Activated T-cell treated with anti-CD3 and anti-CD28 coated beads, Interleukin-2, amount 50 U/mL, for 72 hours (primary cell): Measurements from ENCODE around the gene SCGB1C1. TPM values are rescaled to one million over a fixed set of nuclear protein-coding genes. Genes with fewer than 3 reads are reported as not detected.

Experiments used
- ATAC-seq, 2 donors: fragments of 150-1000 bp; cut with Tn5 transposase; replicated peaks in 1 of 2; 2 replicates each; pipeline ENCODE4 v1.10.0; 2021; ENCODE audit warnings: moderate library complexity in 2 of 2, mild to moderate bottlenecking in 1 of 2
- DNase-seq, 2 donors: peaks; one replicate each; pipeline ENCODE4 v3.0.0; 2021 to 2022; ENCODE audit warnings: mixed read lengths in 1 of 2
- H3K27ac Mint-ChIP-seq: one replicate; pipeline ENCODE4 v1.8.0; 2022; ENCODE audit warnings: mild to moderate bottlenecking, moderate library complexity, mixed read lengths
- H3K27me3 Mint-ChIP-seq: one replicate; pipeline ENCODE4 v1.8.0; 2022; ENCODE audit warnings: low read depth, mixed read lengths
- H3K36me3 Mint-ChIP-seq, 2 donors: one replicate each; pipeline ENCODE4 v1.8.0; 2022; ENCODE audit warnings: mixed read lengths in 2 of 2, mild to moderate bottlenecking in 1 of 2; ENCODE audit not compliant: insufficient read depth in 2 of 2
- H3K4me1 Mint-ChIP-seq: one replicate; pipeline ENCODE4 v1.8.0; 2022; ENCODE audit warnings: low read depth, mixed read lengths
- H3K4me3 Mint-ChIP-seq, 2 donors: one replicate each; pipeline ENCODE4 v1.8.0; 2022; ENCODE audit warnings: mild to moderate bottlenecking in 2 of 2, mixed read lengths in 2 of 2, moderate library complexity in 2 of 2
- H3K9me3 Mint-ChIP-seq, 2 donors: one replicate each; pipeline ENCODE4 v1.8.0; 2022; ENCODE audit warnings: mixed read lengths in 2 of 2
- total RNA-seq, 2 donors: library from RNA; stranded (reverse); gene quantifications; one replicate each; pipeline ENCODE4 v1.2.3, GENCODE V29; 2022

Gene SCGB1C1
- total RNA-seq, 2 donors from 2014 or later: not detected

- DNase-seq (peak; percentile 89), ATAC-seq (peak; percentile 69)
- Mint-ChIP-seq H3K4me1 (peaks cover 43% of the 10 kb centered on the region), H3K27me3 (no peaks in the 10 kb centered on the region), H3K27ac (peak overlapping the region; percentile 95), H3K9me3 (no peaks in the 10 kb centered on the region), H3K36me3 (peaks cover 12 to 16% of the 10 kb centered on the region in 2 donors), H3K4me3 (peak overlapping the region; percentile 96)
Measured at GRCh38 chr11:208181-208916, 15.5 kb downstream of the SCGB1C1 start.

GRCh38 chr11:208917-209260 is 16.0 kb downstream of the SCGB1C1 start:
- DNase-seq (no peak), ATAC-seq (peak in 1 of 2 donors; percentile 7)
- Mint-ChIP-seq H3K36me3 (peaks cover 11 to 16% of the 10 kb centered on the region in 2 donors), H3K27me3 (no peaks in the 10 kb centered on the region), H3K4me3 (peak overlapping the region; percentile 96), H3K4me1 (peaks cover 39% of the 10 kb centered on the region), H3K27ac (peak overlapping the region; percentile 91), H3K9me3 (no peaks in the 10 kb centered on the region)

- ATAC-seq: no peak
- Mint-ChIP-seq H3K27ac (peak overlapping the region; percentile 91), H3K36me3 (peaks cover 11 to 16% of the 10 kb centered on the region in 2 donors), H3K4me1 (peaks cover 36% of the 10 kb centered on the region), H3K9me3 (no peaks in the 10 kb centered on the region), H3K4me3 (peak overlapping the region; percentile 96), H3K27me3 (no peaks in the 10 kb centered on the region)
- DNase-seq: no peak
Measured at GRCh38 chr11:209275-210121, 16.6 kb downstream of the SCGB1C1 start.

GRCh38 chr11:210122-210802 is 17.4 kb downstream of the SCGB1C1 start:
- DNase-seq (no peak), ATAC-seq (no peak)
- Mint-ChIP-seq H3K27ac (peak overlapping the region; percentile 76), H3K4me1 (peaks cover 36% of the 10 kb centered on the region), H3K36me3 (peaks cover 11 to 19% of the 10 kb centered on the region in 2 donors), H3K27me3 (no peaks in the 10 kb centered on the region), H3K4me3 (peak overlapping the region; percentile 96), H3K9me3 (no peaks in the 10 kb centered on the region)

- no peak for DNase-seq
- Mint-ChIP-seq H3K4me3 (peak overlapping the region; percentile 96), H3K36me3 (peaks cover 11 to 19% of the 10 kb centered on the region in 2 donors), H3K27ac (peak overlapping the region; percentile 76), H3K27me3 (no peaks in the 10 kb centered on the region), H3K9me3 (no peaks in the 10 kb centered on the region), H3K4me1 (peaks cover 34% of the 10 kb centered on the region)
- no peak for ATAC-seq
Measured at GRCh38 chr11:210803-211180, 17.9 kb downstream of the SCGB1C1 start.

- Mint-ChIP-seq H3K9me3 (no peaks in the 10 kb centered on the region), H3K36me3 (peaks cover 11 to 18% of the 10 kb centered on the region in 2 donors), H3K4me3 (no peak overlapping the region)
Measured at GRCh38 chr11:211295-211694, 18.4 kb downstream of the SCGB1C1 start.

GRCh38 chr11:211741-212140 is 18.9 kb downstream of the SCGB1C1 start:
- no peak for DNase-seq
- Mint-ChIP-seq H3K27me3 (no peaks in the 10 kb centered on the region), H3K9me3 (no peaks in the 10 kb centered on the region), H3K4me1 (peaks cover 25% of the 10 kb centered on the region), H3K4me3 (no peak overlapping the region), H3K27ac (no peak overlapping the region), H3K36me3 (peaks cover 10 to 18% of the 10 kb centered on the region in 2 donors)
- no peak for ATAC-seq

More at GRCh38 chr11:211295-211694, 18.4 kb downstream of the SCGB1C1 start:
- no peak for DNase-seq
- Mint-ChIP-seq H3K4me1 (peaks cover 29% of the 10 kb centered on the region), H3K27ac (no peak overlapping the region), H3K27me3 (no peaks in the 10 kb centered on the region)
- no peak for ATAC-seq

GRCh38 chr11:212150-213100 is 19.5 kb downstream of the SCGB1C1 start:
- no peaks in the 10 kb centered on the region for H3K27me3 Mint-ChIP-seq
- peaks cover 8 to 18% of the 10 kb centered on the region in 2 donors for H3K36me3 Mint-ChIP-seq
- no peak overlapping the region for H3K27ac Mint-ChIP-seq
- ATAC-seq (no peak), DNase-seq (no peak)
- H3K4me3 Mint-ChIP-seq: no peak overlapping the region
- no peaks in the 10 kb centered on the region for H3K9me3 Mint-ChIP-seq
- peaks cover 30% of the 10 kb centered on the region for H3K4me1 Mint-ChIP-seq

- ATAC-seq: no peak
- Mint-ChIP-seq H3K27ac (no peak overlapping the region), H3K4me3 (no peak overlapping the region), H3K36me3 (peaks cover 5 to 14% of the 10 kb centered on the region in 2 donors), H3K4me1 (peaks cover 37% of the 10 kb centered on the region), H3K9me3 (no peaks in the 10 kb centered on the region), H3K27me3 (no peaks in the 10 kb centered on the region)
- no peak for DNase-seq
Measured at GRCh38 chr11:213111-213510, 20.2 kb downstream of the SCGB1C1 start.

GRCh38 chr11:214083-214482 is 21.2 kb downstream of the SCGB1C1 start:
- no peaks in the 10 kb centered on the region for H3K9me3 Mint-ChIP-seq
- H3K4me3 Mint-ChIP-seq: no peak overlapping the region
- no peak for ATAC-seq
- peak overlapping the region; percentile 84 for H3K27ac Mint-ChIP-seq
- peaks cover 38% of the 10 kb centered on the region for H3K4me1 Mint-ChIP-seq
- peaks cover 4 to 10% of the 10 kb centered on the region in 2 donors for H3K36me3 Mint-ChIP-seq
- H3K27me3 Mint-ChIP-seq: no peaks in the 10 kb centered on the region
- no peak for DNase-seq

- Mint-ChIP-seq H3K9me3 (no peaks in the 10 kb centered on the region), H3K36me3 (peaks cover 4 to 13% of the 10 kb centered on the region in 2 donors), H3K27ac (peak overlapping the region; percentile 11), H3K4me1 (peaks cover 31% of the 10 kb centered on the region), H3K4me3 (no peak overlapping the region), H3K27me3 (no peaks in the 10 kb centered on the region)
- no peak for DNase-seq
- no peak for ATAC-seq
Measured at GRCh38 chr11:215581-216037, 22.7 kb downstream of the SCGB1C1 start.
